ENCODE results near the gene CD200.

GRCh38 chr3:112395896-112396290 lies 62.9 kb downstream of the CD200 start:
- no peak for TF ChIP-seq CTCF (IDR thresholded peaks at IDR 0.05)
- no peak for TF ChIP-seq POLR2A (IDR thresholded peaks at IDR 0.05)

Data from right lobe of liver (tissue), 4 donors.